Activated CD4-positive, alpha-beta T cell treated with anti-CD3 and anti-CD28 coated beads for 1 hour (primary cell): ENCODE results near the gene THBD.

Experiments used
- DNase-seq: peaks from one replicate; pipeline ENCODE4 v3.0.0-alpha.2; 2020

The THBD gene

DNA sequence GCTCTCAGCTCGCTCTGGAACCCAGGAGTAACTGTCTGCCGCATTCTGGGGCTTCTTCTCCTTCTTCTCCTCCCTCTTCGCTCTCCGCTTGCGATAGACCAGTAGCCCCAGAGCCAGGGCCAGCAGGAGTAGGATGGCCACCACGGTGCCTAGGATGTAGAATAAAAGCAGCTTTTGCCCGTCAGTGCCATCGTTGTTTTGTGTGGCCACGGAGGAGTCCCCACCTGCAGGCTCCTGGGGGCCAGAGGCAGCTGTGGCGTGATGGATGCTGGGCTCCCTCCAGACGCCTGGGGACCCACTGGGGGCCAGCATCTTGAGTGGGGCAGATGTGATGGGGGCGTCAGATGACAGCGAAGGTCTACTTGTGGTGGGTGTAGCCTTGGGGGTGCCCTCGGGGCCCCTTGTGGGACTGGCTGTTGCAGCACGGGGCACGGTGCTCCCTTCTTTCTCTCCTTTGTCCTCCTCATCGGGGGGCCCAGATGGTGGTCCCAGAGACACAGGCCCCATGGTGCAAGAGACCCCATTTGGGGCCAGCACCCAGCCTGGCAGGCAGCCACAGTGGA lies 34.9 kb upstream of the THBD start:
- no peak for DNase-seq

- DNase-seq = no peak
Observed at GRCh38 chr20:23083553-23084220, 34.2 kb upstream of the THBD start.

GRCh38 chr20:23082846-23083552 lies 33.5 kb upstream of the THBD start:
- DNase-seq = no peak

DNA sequence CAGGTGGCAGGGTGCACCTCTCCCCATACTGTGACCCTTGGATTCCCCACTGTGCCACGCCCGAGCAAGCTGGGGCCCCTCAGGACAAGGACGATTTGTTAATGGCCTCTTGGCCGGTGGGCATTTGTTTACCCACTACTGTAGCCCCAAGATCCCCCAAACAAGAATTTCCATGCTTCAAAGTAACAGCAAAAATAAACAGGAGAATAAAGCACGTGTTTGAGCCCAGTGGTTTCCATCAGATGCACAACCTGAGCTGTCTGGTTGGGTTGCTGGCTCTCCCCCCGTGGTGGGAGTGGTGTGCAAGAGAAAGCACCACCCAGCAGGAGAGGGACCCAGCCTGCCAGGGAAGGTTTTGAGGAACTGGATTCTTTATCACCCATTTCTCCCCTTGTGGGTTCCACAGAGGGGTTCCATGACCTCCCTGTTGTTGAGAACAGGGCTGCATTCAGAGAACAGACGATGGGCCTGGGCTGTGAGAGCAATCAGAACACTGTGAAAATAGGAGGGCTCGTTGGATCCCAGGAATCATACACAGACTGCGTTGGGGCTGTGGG lies 31.9 kb upstream of the THBD start:
- no peak for DNase-seq

- no peak for DNase-seq
Observed at GRCh38 chr20:23080521-23080920, 31.0 kb upstream of the THBD start.

DNA sequence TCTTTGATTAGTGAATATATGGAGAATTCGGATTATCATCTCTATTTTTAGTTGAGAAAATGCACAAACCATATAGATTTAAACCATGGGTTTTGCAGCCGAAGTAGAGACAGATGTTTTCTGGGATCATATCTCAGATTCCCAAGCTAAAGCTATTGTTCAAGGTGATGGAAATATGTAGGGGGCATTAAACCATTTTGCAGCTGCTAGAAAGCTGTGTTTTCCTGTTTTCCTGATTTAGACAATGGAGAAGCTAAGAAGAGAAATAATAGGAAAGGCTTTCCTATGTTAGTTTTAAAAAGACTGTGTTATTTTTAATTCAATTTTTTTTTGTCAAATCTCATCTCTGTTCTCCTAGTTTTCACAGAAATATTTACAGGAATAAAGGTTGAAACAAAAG lies 30.5 kb upstream of the THBD start:
- DNase-seq = no peak

DNA sequence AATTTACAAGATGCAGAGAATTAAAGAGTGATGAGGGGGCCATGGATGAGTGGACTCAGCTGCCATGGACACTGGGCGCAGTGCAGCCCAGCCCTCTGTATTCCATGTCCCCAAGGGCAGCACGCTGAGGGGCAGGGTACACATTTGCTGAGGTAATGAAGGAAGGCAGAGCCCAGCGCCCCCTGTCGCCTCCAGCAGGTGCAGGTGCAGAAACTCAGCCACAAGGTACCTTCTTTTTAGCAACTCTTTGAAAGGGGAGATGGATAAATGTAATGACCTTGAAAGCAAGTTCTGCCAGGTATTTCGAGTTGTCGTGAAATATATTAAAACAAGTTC lies 29.5 kb upstream of the THBD start:
- DNase-seq = no peak

DNA sequence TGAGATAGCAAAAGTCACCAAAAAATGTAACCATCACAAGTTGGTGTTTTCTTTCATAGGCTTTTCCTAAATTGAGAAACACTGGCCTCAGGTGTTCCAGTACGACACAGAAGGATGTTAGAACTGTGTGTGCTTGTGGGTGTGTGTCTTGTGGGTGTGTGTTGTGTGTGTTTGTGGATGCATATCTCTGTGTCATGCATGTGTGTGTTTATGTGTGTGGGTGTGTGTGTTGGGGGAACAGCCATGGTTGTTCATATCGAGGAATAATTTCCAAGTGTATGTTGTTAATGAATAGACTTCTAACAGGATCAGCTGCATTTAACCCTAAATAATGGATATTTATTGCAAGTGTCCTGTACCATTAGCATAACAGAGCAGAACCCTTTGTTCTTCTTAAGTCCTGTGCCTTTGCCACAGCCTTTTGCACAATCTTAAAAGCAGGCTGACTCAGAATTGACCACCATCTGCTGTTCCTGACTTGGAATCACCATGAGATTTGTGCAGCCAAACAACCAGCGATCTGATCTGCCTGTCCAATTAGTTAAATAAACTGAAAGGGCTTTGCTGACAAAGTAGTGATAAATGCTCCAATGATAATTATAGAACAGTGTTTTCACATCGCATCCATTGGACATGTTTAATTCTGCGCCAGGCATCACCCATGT lies 29.0 kb upstream of the THBD start:
- DNase-seq = no peak

DNA sequence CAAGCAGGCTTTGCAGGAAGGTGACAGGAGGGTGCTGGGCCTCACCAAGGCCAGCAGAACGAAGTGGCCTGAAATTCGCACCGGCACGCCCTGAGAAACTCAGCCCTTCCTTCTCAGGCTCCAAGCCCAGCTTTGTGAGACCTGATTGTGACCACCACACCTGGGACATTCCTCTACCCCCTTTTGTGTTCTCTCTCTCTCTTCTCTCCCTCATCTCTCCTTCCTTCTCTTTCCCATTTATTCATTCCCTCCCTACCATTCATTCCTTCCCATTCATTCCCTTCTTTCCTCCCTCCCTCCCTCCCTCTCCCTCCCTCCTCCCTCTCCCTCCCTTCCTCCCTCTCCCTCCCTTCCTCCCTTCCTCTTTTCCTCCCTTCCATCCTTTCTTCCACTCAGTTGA lies 27.8 kb upstream of the THBD start:
- DNase-seq = no peak

- DNase-seq = no peak
Observed at GRCh38 chr20:23074052-23074451, 24.6 kb upstream of the THBD start.

DNA sequence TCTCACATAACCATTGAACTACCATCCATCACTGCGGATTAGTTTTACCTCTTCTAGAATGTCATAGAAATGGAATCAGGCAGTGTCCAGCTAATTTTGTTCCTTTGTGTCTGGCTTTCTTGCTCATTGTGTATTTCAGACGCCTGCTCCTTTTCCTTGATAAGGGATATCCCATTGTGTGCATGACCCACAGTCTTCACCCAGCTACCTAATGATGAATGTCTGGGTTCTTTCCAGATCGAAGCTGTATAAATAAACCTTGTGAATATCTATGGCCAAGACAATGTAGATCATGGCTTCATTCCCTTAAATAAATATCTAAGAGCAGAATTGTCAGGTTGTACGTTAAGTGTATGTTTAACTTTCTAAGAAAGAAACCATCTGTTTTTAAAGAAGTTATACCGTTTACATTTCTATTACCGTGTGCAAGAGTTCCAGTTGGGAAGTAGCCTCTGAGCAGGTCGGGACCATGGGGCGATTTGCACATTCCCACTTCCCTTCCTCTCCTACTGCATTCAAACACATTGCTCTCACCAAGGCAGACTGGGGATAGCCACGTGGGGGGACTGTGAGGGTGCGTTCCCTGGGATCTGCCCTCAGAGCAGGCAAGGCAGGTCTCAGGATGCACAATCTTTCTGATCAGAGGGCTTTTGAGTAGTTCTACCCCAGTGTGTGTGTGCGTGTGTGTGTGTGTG lies 23.6 kb upstream of the THBD start:
- DNase-seq = no peak

DNA sequence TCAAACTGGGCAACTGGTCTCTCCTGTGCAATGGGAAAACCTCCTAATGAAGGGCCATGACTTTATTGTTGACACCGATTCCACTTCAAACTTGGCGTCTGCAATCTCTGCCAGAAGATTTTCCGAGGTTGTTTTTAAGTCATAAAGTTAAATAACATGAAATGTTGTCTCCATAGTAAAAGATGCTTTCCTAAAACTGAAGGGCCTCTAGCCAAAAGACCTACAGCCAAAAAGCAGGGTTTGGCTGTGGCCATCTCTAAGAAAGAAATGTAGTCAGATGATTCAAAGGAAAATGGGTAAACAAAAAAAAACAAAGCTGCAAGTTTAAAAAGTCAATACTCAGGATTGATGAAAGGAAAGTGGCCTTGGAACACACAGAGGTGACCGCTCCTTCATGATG lies 22.5 kb upstream of the THBD start:
- DNase-seq = no peak

DNA sequence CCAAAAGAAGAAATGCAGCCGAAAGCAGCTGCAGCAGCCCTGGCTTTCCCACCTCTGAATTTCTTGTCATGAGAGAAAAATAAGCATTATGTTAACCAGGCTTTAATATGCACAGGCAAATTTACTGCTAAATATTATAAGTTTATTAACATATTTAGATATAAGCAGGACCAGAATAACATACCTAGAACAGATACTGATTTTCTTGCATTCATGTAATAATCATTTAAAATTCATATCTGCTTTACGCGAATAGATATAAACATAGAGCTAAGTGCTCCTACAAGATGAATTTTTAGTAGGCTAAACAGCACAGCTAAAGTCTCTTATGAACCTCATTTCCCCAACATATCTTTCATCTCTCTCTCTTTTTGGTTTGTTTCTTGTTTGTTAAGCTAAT lies 21.9 kb upstream of the THBD start:
- no peak for DNase-seq

GRCh38 chr20:23069108-23069507 lies 19.6 kb upstream of the THBD start:
- DNase-seq = no peak

GRCh38 chr20:23068283-23068682 lies 18.8 kb upstream of the THBD start:
- no peak for DNase-seq

GRCh38 chr20:23066772-23067171 lies 17.3 kb upstream of the THBD start:
- DNase-seq = no peak

GRCh38 chr20:23065266-23066201 lies 16.1 kb upstream of the THBD start:
- DNase-seq = no peak

DNA sequence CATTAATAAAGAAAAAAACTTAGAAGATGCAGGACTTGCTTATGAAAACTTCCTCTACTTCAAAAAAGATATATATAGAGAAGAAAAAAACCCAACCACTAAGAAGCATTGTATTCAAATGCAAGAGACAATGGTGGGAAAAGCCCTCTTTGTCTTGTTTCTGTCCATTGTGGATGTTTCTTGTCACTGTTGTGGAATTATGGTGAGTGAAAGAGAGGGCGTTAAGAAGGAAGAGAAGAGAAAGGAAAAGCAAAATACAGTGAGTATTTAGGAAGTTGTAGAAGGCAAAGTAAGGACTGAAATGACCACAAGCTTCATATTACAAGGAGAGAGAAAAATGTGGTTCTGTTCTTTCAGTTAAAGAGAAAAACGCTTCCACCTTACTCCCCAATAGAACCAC lies 14.1 kb upstream of the THBD start:
- no peak for DNase-seq

DNA sequence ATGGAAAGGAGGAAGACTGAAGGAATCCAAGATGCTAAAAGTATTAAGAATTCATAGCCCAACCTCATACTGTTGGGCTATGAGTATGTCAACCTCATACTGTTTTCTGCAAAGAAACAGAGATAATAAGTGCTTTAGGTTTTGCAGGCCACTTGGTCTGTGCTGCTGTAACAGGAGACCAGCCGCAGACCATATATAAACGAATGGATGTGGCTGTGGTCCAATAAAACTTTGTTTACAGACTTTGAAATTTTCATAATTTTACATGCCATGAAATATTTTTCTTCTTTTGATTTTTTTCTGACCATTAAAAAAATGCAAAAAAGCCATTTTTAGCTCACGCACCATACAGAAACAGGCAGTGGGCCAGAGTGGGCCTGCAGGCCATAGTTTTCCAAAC lies 13.7 kb upstream of the THBD start:
- DNase-seq = no peak

- DNase-seq = no peak
Observed at GRCh38 chr20:23062632-23063031, 13.2 kb upstream of the THBD start.

- DNase-seq = no peak
Observed at GRCh38 chr20:23061734-23062561, 12.5 kb upstream of the THBD start.
